Neural cell (in vitro differentiated cells): ENCODE data around the gene RNASE4. TPM values are rescaled to one million over a fixed set of nuclear protein-coding genes. Genes with fewer than 3 reads are reported as not detected.

Source experiments
- H2AFZ ChIP-seq: fragments of 200-600, 300-800 bp; sonication (generic), shearing (Covaris generic); 2 replicates; pipeline ENCODE4 v1.6.0; 2014; ENCODE audit warnings: low read depth, mild to moderate bottlenecking, antibody characterized with exemption, low read length, moderate library complexity
- H3F3A ChIP-seq: fragments of 200-600 bp; shearing (Covaris generic); 2 replicates; pipeline ENCODE4 v1.6.1; 2016; ENCODE audit warnings: mild to moderate bottlenecking, moderate library complexity, mixed read lengths, antibody characterized with exemption, low read length; ENCODE audit not compliant: insufficient read depth, poor library complexity, severe bottlenecking
- H3K27ac ChIP-seq: fragments of 200-600, 300-800 bp; sonication (generic), shearing (Covaris generic); 2 replicates; pipeline ENCODE4 v1.5.1; 2014; ENCODE audit warnings: mild to moderate bottlenecking, low read length, moderate library complexity
- H3K27me3 ChIP-seq: fragments of 300-800, 200-600 bp; sonication (generic), shearing (Covaris generic); 2 replicates; pipeline ENCODE4 v1.6.0; 2014; ENCODE audit warnings: mild to moderate bottlenecking, low read depth, low read length, moderate library complexity; ENCODE audit not compliant: insufficient read depth
- H3K36me3 ChIP-seq: fragments of 300-800, 200-600 bp; sonication (generic), shearing (Covaris generic); 2 replicates; pipeline ENCODE4 v1.5.1; 2014; ENCODE audit warnings: mild to moderate bottlenecking, antibody characterized with exemption, low read length, moderate library complexity; ENCODE audit not compliant: insufficient read depth
- H3K4me2 ChIP-seq: fragments of 300-800, 200-600 bp; sonication (generic), shearing (Covaris generic); 2 replicates; pipeline ENCODE4 v1.6.0; 2014; ENCODE audit warnings: mild to moderate bottlenecking, low read length
- H3K4me3 ChIP-seq: fragments of 300-800, 200-600 bp; sonication (generic), shearing (Covaris generic); 2 replicates; pipeline ENCODE4 v1.5.1; 2014; ENCODE audit warnings: mild to moderate bottlenecking, low read length, moderate library complexity
- H3K79me2 ChIP-seq: fragments of 200-600 bp; shearing (Covaris generic); replicated peaks from 2 replicates; pipeline ENCODE4 v1.6.0; 2014; ENCODE audit warnings: mild to moderate bottlenecking, low read length, moderate library complexity; ENCODE audit not compliant: insufficient read depth
- H3K9ac ChIP-seq: fragments of 300-800, 200-600 bp; sonication (generic), shearing (Covaris generic); 2 replicates; pipeline ENCODE4 v1.6.1; 2016; ENCODE audit warnings: mild to moderate bottlenecking, low read length, mixed read lengths
- H3K9me2 ChIP-seq: fragments of 200-600 bp; shearing (Covaris generic); 2 replicates; pipeline ENCODE4 v1.6.1; 2016; ENCODE audit warnings: mild to moderate bottlenecking, low read length, mixed read lengths; ENCODE audit not compliant: insufficient read depth
- H3K9me3 ChIP-seq: fragments of 200-600, 300-800 bp; sonication (generic), shearing (Covaris generic); 2 replicates; pipeline ENCODE4 v1.6.1; 2016; ENCODE audit warnings: mild to moderate bottlenecking, mixed run types, low read length, moderate library complexity, mixed read lengths
- H4K20me1 ChIP-seq: fragments of 200-600 bp; shearing (Covaris generic); 2 replicates; pipeline ENCODE4 v1.6.1; 2016; ENCODE audit warnings: mild to moderate bottlenecking, mixed run types; ENCODE audit not compliant: insufficient read depth
- EP300 ChIP-seq: fragments of 450-650 bp; conservative IDR thresholded peaks from 2 replicates; pipeline ENCODE4 v1.6.1; 2014; ENCODE audit warnings: antibody characterized with exemption, mild to moderate bottlenecking, moderate library complexity; ENCODE audit not compliant: poor library complexity, severe bottlenecking
- EZH2 ChIP-seq: fragments of 200-600, 300-800 bp; shearing (Covaris generic), sonication (generic); IDR thresholded peaks from 2 replicates; pipeline ENCODE4 v1.6.1; 2014; ENCODE audit warnings: antibody characterized with exemption, low read length, borderline replicate concordance, mild to moderate bottlenecking; ENCODE audit not compliant: insufficient read depth, poor library complexity, severe bottlenecking
- MXI1 ChIP-seq: fragments of 450-650 bp; conservative IDR thresholded peaks from 2 replicates; pipeline ENCODE4 v1.6.1; 2014; ENCODE audit warnings: antibody characterized with exemption, mild to moderate bottlenecking; ENCODE audit not compliant: poor library complexity, severe bottlenecking
- POLR2AphosphoS5 ChIP-seq: IDR thresholded peaks from 2 replicates; pipeline ENCODE4 v1.6.1; 2012
- RAD21 ChIP-seq: fragments of 450-650 bp; conservative IDR thresholded peaks from 2 replicates; pipeline ENCODE4 v1.6.1; 2014; ENCODE audit warnings: antibody characterized with exemption, mild to moderate bottlenecking, moderate library complexity
- SMC3 ChIP-seq: fragments of 450-650 bp; conservative IDR thresholded peaks from 2 replicates; pipeline ENCODE4 v1.6.1; 2014; ENCODE audit warnings: antibody characterized with exemption, mild to moderate bottlenecking, moderate library complexity; ENCODE audit not compliant: poor library complexity
- TAF1 ChIP-seq: IDR thresholded peaks from 2 replicates; pipeline ENCODE4 v1.6.1; 2012; ENCODE audit warnings: low read depth
- polyA plus RNA-seq: library from polyadenylated mRNA; depleted of rRNA; stranded (reverse); fragments of >200 nt; gene quantifications from 2 replicates; pipeline ENCODE4 v1.2.3, GENCODE V29; 2014
- TF ChIP-seq, protein P1 (sequence below): IDR thresholded peaks from 2 replicates; pipeline ENCODE4 v1.6.1; 2012; ENCODE audit warnings: borderline replicate concordance
- TF ChIP-seq, protein P2 (sequence below): fragments of 450-650 bp; IDR thresholded peaks from 2 replicates; pipeline ENCODE4 v1.5.1; 2014; ENCODE audit warnings: antibody characterized with exemption, mild to moderate bottlenecking, moderate library complexity; ENCODE audit not compliant: poor library complexity, severe bottlenecking

The RNASE4 gene
- polyA plus RNA-seq, 1 donor from 2014 or later = 1.1 TPM

DNA sequence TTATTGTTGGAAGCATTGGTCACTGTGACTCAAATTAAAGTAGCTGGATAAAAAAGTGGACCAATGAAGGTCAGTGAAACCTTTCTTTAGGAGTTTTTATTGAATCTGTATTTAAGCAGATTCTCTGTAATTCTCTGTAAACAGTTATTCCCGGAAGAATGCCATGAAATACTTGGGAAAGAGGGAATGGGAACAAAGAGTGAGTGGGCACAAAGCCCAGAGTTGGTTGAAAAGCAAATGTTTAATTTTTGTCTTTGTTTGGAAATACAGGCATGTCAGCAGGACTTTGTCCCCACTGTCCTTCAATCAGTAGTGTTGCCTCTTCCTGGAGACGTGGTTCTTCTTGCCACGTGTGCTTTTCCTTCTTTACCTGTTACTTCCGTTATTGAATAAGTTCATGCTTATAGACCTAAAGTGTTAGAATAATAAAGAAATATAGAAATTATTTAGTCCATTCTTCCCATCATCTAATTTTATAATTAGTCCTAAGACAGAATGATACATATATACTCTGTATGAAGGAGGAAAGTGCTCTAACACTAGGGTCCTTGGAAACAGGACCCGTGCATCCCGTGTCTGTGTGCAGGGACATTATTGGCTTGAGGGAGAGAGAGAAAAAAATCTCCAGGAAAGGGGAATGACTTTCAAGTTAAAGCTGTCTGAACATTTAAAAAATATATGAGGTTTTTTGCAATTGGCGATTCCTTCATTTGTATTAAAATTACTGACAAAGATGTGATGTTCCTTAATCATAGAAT is 2.2 kb downstream of the RNASE4 start:
- Histone ChIP-seq H3K9me2 (no peaks in the 10 kb centered on the region), H3F3A (peaks cover 3% of the 10 kb centered on the region), H3K27me3 (no peaks in the 10 kb centered on the region), H3K4me3 (no peak overlapping the region), H2AFZ (no peak overlapping the region), H3K27ac (no peak overlapping the region), H3K79me2 (no peaks in the 10 kb centered on the region), H3K36me3 (no peaks in the 10 kb centered on the region), H3K9ac (no peak overlapping the region), H3K4me2 (no peak overlapping the region), H4K20me1 (no peaks in the 10 kb centered on the region), H3K9me3 (no peaks in the 10 kb centered on the region)
- TF ChIP-seq RAD21 (no peak), EP300 (no peak), SMC3 (no peak), EZH2 (no peak)
- TF ChIP-seq, protein P1, sequence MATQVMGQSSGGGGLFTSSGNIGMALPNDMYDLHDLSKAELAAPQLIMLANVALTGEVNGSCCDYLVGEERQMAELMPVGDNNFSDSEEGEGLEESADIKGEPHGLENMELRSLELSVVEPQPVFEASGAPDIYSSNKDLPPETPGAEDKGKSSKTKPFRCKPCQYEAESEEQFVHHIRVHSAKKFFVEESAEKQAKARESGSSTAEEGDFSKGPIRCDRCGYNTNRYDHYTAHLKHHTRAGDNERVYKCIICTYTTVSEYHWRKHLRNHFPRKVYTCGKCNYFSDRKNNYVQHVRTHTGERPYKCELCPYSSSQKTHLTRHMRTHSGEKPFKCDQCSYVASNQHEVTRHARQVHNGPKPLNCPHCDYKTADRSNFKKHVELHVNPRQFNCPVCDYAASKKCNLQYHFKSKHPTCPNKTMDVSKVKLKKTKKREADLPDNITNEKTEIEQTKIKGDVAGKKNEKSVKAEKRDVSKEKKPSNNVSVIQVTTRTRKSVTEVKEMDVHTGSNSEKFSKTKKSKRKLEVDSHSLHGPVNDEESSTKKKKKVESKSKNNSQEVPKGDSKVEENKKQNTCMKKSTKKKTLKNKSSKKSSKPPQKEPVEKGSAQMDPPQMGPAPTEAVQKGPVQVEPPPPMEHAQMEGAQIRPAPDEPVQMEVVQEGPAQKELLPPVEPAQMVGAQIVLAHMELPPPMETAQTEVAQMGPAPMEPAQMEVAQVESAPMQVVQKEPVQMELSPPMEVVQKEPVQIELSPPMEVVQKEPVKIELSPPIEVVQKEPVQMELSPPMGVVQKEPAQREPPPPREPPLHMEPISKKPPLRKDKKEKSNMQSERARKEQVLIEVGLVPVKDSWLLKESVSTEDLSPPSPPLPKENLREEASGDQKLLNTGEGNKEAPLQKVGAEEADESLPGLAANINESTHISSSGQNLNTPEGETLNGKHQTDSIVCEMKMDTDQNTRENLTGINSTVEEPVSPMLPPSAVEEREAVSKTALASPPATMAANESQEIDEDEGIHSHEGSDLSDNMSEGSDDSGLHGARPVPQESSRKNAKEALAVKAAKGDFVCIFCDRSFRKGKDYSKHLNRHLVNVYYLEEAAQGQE = no peak
- TF ChIP-seq, protein P2, sequence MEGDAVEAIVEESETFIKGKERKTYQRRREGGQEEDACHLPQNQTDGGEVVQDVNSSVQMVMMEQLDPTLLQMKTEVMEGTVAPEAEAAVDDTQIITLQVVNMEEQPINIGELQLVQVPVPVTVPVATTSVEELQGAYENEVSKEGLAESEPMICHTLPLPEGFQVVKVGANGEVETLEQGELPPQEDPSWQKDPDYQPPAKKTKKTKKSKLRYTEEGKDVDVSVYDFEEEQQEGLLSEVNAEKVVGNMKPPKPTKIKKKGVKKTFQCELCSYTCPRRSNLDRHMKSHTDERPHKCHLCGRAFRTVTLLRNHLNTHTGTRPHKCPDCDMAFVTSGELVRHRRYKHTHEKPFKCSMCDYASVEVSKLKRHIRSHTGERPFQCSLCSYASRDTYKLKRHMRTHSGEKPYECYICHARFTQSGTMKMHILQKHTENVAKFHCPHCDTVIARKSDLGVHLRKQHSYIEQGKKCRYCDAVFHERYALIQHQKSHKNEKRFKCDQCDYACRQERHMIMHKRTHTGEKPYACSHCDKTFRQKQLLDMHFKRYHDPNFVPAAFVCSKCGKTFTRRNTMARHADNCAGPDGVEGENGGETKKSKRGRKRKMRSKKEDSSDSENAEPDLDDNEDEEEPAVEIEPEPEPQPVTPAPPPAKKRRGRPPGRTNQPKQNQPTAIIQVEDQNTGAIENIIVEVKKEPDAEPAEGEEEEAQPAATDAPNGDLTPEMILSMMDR = no peak

DNA sequence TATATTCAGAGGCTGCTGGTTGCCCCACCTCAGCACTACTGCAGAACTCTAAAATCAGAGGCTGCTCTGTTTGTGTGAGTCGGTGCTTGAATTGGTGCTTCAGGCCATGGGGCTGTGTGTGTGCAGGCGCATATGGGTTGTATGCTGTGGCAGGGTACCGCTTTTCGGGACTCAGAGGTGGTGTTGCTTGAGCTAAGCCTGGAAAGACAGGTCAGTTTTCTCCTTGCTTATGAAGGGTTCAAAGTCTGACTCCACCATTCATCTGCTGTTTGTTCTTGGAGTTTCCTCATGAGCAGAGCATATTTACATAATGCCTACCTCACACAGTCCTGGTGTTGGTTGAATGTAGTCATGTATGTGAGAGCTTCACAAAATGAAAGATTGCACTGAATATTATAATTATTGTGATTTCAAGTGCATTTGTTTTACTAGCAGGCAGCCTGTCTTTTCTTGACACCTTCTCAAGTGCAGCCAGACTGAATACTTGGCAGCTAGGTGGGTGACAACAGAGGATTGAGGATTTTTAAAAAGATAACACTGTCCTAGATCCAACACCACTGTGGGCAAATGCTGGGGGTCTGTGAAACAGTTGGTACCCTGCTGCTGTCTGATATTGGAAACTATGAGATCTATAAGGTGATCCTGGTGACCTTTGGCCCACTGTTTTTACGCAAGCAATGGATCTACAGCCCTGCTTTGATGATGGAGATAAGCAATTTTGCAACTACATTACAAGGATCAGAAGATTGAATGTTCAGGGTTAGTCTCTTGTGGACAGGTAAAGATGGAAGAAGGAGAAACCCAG is 3.2 kb downstream of the RNASE4 start:
- H2AFZ ChIP-seq = no peak overlapping the region
- no peak overlapping the region for H3K27ac ChIP-seq
- H3K9me2 ChIP-seq = no peaks in the 10 kb centered on the region
- no peaks in the 10 kb centered on the region for H4K20me1 ChIP-seq
- H3K9me3 ChIP-seq = no peaks in the 10 kb centered on the region
- H3K4me3 ChIP-seq = no peak overlapping the region
- H3K4me2 ChIP-seq = no peak overlapping the region
- H3K27me3 ChIP-seq = no peaks in the 10 kb centered on the region
- H3K9ac ChIP-seq = no peak overlapping the region
- no peaks in the 10 kb centered on the region for H3K79me2 ChIP-seq
- TF ChIP-seq MXI1 (no peak), TAF1 (no peak), POLR2AphosphoS5 (no peak), RAD21 (no peak), SMC3 (no peak), EP300 (no peak), EZH2 (no peak)
- TF ChIP-seq, protein P2 = no peak
- TF ChIP-seq, protein P1 = no peak
- no peaks in the 10 kb centered on the region for H3F3A ChIP-seq
- H3K36me3 ChIP-seq = no peaks in the 10 kb centered on the region
